HG03045 (cell line): Measurements from ENCODE around the gene CRY2.
A peak's percentile ranks its signal among the peaks of the same experiment; 100 is the strongest.

Source experiments
- ATAC-seq: cut with Tn5 transposase; IDR thresholded peaks from one replicate; pipeline ENCODE4 v1.9.1; 2021; ENCODE audit warnings: mild to moderate bottlenecking, moderate library complexity; ENCODE audit not compliant: unreplicated experiment

The CRY2 gene

GRCh38 chr11:45876401-45876800, 29.1 kb downstream of the CRY2 start:
- ATAC-seq, result no peak

DNA sequence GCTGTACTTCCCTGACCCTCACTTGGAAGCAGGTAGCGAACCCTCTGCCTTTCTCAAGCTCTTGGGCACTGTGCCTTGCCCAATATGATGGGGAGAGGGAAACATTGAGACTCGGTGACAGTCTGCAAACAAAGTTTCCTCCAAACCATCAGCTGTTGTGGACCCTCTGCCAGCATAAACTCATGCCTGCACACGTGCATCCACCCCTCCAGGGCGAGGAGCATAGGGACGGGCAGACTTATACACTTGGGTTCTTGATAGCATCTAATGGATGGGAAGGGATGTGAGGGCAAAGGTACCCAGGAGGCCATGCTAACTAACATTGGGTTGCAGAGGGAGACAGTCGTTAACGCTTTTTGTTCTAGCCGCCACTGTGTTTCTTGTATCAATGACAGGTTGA, 29.9 kb downstream of the CRY2 start:
- ATAC-seq, result no peak

GRCh38 chr11:45877845-45878244, 30.6 kb downstream of the CRY2 start:
- ATAC-seq, result no peak

DNA sequence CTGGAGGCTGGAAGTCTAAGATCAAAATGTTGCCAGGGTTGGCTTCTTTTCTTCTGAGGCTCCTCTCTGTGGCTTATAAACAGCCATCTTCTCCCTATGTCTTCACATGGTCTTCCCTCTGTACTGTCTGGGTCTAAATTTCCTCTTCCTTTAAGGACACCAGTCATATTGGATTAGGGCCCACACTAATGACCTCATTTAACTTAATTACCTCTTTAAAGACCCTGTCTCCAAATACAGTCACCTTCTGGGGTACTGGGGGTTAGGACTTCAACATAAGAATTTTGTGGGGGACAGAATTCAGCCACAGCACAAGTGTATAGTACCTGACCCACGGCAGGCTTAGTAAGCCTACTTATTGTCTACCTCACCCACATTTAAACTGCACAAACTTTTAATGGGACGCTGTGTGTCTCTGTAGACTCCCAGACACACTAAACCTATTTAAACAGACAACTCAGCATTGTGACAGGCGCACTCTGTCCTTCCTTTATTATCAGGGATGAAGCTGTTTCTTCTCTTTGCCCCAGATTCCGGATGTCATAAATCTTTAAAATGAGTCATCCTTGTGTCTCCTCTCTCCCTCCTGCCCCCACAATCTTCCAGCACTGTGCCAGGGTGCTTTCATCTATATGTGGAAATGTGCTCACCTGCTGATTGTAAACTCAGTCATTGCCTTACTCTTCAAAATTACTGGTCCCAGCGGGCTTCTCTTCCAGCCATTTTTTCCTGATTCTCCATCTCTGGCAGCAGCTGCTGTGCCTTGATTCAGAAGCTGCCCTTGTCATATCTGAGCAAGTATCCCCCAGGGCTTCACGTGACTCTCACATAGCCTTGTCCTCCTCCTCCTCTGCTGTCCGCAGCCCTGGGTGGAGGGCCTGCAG, 32.8 kb downstream of the CRY2 start:
- no peak for ATAC-seq

- ATAC-seq, result no peak
Measured at GRCh38 chr11:45880772-45881570, 33.7 kb downstream of the CRY2 start.

DNA sequence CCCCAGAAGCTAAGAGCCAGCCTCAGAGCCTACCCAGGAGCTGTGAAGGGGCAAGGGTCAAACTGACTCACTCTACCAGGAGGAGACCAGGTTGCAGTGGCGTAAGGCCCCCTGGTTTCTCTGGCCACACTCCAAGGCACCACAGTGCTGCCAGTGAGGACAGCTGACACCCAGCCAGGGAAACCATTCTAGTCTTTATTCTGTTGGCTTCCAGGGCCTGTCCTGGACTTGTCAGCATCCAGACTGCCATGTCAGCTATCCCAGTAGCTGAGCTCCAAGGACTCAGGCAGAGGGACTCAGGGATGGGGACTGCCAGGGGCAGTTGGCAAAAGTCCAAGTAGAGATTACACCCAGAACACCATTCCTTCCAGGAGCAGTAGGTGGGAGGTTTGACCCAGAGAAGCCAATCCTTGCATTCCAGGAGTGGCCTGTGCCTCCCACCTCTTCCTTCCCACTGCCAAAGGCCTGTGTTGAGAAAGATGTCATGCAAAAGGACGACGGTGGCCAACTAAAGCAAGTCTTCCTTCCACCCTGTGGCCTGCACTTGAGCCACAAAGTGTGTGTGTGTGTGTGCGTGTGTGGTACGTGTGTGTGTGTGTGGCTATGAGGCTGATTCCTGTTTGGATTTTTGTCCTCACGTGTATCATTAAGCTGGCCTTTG, 34.6 kb downstream of the CRY2 start:
- no peak for ATAC-seq

- ATAC-seq, result no peak
Measured at GRCh38 chr11:45884596-45885185, 37.4 kb downstream of the CRY2 start.

- ATAC-seq, result peak; percentile 46
Measured at GRCh38 chr11:45885274-45885920, 38.1 kb downstream of the CRY2 start, which contains the start of gene MAPK8IP1. Gene MAPK8IP1, plus strand, starts transcription at chr11:45885651. Its CDS starts 170 bp downstream, at chr11:45885821.

GRCh38 chr11:45885921-45886721, 38.8 kb downstream of the CRY2 start:
- no peak for ATAC-seq

DNA sequence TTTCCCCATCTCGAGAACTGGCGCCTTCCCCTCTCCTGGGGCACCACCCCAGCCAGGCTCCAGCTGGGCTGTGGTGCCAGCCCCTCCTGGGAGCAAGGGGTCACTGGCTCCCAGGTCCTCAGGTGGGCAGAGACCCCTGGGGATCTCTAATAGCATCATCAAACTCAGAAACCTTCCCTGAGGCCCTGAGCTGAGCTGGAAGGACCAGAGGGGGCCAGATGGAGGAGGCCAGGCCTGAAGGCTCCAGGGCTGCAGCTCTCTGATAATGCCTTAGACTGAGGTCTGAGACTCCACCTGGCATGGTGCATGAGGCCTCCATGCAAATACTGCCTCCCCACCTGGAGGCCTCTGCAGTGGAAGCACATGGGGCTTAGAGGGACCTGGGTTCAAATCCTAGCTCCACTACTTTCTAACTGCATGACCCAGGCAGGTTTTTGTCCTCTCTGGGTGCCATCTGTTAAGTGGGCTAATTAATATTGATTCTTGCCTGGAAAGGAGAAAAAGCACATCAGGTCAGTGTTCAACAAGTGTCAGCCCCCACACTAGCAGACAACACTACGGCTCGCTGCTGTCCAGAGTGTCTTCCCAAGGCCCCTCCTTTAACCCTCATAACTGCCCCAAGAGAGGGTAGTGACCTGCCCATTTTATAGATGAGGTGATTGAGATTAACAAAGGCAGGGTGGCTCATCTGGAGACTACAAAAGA, 39.7 kb downstream of the CRY2 start:
- ATAC-seq, result no peak

DNA sequence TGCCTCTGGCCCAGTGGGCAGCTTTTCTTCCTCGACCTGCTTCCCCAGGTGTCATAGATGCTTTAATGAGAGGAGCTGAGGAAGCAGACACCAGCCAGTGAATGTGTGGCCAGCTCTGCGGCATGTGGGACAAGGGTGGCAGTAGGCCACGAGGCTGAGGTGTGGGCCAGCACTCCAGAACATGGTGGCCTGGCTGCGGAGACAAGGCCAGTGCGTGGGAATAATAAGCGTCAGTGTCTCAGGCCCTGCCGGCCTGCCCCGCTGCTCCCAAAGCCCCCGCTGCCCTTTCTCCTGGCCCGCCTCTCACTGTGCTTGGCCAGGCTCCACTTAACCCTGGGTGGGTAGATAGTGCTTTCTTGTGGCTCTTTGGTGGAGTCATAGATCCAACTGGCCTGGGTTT, 40.3 kb downstream of the CRY2 start:
- no peak for ATAC-seq

- no peak for ATAC-seq
Measured at GRCh38 chr11:45889555-45889954, 42.3 kb downstream of the CRY2 start.

GRCh38 chr11:45889966-45890365, 42.7 kb downstream of the CRY2 start:
- no peak for ATAC-seq

- ATAC-seq, result no peak
Measured at GRCh38 chr11:45890886-45891550, 43.7 kb downstream of the CRY2 start.

DNA sequence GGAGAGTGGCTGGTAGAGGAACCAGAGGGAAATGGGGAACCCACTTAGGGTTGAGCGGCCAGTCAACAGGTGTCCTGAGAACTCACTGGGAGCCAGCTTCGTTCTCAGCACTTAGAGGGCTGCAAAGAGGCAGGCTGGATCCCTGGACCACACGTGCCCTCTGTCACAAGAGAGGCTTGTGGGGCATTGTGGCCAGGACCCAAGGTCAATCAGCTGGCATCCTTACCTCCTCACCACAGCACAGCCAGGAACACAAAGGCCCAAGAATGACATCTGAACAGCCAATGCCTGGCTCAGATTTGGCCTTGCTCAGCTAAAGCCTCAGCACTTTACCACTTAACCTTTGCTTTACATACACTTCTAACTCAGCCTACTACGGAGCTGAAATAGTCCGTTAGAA, 45.6 kb downstream of the CRY2 start:
- no peak for ATAC-seq

GRCh38 chr11:45894555-45895247, 47.4 kb downstream of the CRY2 start:
- no peak for ATAC-seq

DNA sequence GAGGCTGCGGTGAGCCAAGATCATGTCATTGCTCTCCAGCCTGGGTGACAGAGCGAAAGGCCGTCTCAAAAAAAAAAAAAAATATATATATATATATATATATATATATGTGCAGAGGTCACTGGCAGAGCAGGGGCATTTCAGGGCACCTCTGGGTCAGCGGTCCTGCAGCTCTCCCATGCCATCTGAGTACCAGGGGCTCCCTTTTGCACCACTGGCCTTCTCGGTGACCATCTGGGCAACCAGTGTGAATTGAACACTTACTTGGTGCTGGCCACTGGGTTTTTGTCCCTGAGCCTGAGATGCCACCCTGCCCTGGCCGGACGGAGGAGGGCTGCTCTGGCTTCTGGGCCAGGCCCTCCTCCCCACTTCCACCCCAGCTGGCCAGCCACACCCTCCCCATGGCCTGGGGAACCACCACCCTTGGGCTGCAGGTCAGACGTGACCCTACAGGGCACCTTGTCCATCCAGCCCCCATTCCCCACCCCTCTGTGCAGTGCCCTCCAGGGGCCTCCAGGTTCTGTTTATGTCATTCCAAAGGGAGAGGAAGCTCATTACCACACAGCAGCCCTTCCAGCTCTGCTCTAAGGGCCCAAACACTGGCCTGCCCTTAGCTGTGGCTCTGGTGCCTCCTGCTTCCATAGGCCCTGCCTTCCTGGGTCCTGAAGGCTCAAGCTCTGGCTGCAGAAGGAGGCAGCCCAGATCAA, 48.4 kb downstream of the CRY2 start:
- ATAC-seq, result no peak
